Right lung (tissue), 5 donors: ENCODE measurements around the gene IKBKG. TPM values are rescaled to one million over a fixed set of nuclear protein-coding genes. Genes with fewer than 3 reads are reported as not detected.
"Not testable (repeated sequence)": the region's sequence is repeated elsewhere in the genome, so short reads cannot be mapped to it uniquely, and the experiment has no call there.

ENCODE experiments used
- DNase-seq, 2 donors: peaks; one replicate each; pipeline ENCODE4 v3.0.0-alpha.2; 2013
- polyA plus RNA-seq, 5 donors: library from polyadenylated mRNA; unstranded; fragments of 120-200 nt; gene quantifications; one replicate each; pipeline versions ENCODE4 v1.2.1 to v1.2.3, GENCODE V29; 2013; ENCODE audit warnings: inconsistent platforms in 1 of 5, low replicate concordance in 1 of 5; ENCODE audit not compliant: insufficient read length in 5 of 5, insufficient read depth in 1 of 5

IKBKG gene
- polyA plus RNA-seq, 5 donors: 14.0 to 18.5 (median 16.7) TPM

DNA sequence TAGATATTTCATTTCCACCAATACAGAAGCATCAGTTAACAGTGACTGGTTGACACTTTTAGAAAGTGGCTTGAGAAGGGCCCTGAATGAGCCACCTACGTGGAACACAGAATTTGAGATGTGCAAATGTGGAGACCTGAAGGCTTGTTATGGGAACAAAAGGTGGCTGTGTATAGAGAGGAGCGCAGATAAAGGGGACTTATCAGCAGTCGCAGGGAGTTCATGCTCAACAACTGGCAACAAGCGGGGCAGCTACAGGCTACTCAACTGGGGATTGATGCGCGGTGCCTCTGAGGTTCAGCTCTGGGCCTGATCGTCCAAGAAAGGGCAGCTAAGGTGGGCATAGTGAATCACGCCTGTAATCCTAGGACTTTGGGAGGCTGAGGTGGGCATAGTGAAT is 28.0 kb upstream of the IKBKG start:
- DNase-seq: no peak

DNA sequence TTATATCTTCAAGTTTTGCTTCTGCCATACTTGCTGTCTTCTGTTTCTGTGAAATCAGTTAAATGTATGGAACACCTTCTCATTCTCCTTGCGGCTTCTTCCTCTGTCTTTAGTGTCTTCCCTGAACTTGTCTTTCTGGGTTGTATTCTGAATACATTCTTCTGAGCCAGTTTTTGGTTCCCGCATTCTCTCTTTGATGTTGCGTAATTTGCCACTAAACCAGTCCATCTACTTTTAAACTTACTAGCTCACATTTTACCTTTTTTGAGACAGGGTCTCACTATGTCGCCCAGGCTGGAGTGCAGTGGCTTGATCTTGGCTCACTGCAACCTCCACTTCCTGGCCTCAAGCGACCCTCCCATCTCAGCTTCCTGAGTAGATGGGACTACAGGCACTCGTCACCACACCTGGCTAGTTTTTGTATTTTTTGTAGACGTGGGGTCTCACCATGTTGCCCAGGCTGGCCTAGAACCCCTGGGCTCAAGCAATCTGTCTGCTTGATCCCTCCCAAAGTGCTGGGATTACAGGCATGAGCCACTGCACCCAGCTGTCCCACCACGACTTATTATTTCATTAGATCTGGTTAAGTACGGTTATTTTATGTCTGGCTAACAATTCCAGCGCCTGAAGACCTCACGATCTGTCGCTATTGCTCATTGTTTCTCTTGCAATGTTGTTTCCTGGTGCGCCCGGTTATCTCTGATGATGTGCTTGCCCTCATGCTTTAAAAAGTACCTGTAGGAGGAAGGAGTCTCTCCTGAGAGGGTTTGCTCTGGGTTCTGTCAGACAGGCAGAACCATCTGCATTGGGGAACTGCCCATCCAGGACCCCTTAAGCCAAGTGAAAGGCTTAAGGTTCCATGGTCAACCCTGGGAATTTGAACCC is 21.6 kb upstream of the IKBKG start:
- no peak for DNase-seq

DNA sequence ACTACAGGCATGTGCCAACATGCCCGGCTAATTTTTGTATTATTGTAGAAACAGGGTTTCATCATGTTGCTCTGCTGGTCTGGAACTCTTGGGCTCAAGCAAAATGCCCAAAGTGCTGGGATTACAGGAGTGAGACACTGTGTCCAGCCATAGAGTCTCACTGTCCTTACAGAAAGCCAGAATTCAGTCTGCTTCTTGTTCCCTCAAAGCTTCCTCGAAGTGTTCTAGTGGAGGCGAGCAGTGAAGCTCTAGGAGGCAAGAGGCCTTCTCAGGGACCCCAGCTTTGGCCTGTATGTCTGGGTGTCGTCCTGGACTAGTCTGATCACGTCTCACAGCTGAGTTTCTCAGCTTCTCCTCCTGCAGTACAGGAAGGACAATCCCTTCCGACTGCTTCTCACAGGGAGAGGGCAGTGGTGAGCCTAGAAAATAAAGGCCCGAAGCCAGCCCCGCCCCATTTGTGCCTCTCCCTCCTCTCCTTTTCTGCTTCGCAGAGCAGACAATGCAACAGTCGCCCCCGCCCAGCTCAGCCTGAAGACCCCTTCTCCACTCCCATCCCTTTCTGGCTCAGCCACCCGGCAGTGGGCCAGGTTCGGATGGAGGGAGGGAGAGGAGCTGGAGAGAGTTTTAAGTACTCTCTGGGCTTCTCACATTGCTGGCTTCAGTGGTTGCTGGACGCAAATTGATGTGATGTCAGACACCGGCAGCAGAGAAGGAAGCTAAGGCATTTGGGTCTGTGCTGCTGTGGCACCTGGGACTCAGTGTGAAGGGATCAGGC is 20.3 kb upstream of the IKBKG start:
- DNase-seq: peak; percentile 86 to 89

DNA sequence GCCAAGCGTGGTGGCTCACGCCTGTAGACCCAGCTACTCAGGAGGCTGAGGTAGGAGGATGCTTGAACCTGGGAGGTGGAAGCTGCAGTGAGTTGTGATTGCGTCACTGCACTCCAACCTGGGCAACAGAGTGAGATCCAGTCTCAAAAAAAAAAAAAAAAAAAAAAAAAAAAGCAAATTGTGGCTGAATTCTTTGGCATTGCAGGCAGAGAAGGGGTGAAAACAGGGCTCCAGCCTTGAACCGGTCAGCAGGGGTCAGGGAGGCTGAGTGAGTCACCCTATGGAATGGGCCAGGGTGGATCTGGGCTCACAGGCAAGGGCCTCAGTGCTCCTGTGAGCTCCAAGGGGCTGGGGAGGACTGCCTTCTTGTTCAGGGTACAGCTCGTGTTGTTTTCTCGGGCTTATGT is 18.2 kb upstream of the IKBKG start:
- no peak for DNase-seq

DNA sequence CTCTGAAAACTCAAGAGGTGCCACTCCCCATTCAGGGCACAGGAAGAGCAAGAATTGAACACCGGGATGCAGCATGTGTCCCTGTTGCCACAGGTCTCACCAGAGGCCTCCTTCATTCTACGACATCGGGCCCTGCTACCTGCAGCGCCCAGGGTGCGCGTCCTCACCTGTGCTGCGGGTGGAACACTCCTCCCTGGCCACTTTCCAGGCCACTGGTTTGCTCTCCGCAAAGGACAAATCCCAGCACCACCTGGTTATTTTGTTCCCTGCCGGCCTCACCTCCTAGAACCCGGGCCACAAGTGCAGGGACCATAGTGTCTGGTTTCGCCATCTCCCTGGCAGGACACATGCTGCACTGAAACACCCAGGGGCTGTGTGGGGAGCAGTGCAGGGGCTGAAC is 17.1 kb upstream of the IKBKG start:
- no peak for DNase-seq

DNA sequence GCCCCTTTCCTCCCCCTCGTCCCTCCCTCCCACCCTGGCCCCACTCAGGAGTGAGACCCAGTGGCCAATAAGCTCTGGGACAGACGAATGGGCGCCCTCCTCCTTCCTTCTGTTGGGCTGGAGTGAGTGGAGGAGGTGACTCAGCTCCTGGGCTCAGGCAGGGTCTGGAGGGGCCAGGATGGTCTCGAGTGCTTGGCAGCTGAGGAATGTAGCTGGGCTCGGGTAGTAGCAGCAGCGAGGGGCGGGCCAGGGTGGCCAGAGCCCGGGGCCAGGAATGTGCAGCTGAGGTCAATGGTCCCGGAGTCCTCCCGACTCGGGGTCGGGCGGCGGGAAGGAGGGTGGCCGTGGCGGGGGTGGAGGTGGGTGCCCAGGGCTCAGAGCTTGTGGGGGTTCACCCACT is 15.8 kb upstream of the IKBKG start:
- no peak for DNase-seq

DNA sequence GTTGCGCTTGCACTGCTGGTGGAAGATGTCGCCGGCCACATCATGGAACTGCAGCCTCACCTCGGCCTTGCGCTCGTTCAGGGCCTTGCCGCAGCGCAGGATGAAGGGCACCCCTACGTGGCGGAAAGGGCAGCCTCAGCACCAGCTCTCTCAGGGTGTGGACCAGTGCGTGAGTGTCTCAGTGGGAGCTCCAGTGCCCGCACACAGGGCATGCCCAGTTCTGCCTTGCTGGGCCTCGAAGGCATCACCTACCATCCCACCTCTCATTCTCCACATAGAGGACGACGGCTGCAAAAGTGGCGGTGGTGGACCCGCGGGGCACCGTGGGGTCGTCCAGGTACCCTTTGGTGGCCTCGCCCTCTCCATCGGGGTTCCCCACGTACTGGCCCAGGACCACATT is 14.7 kb upstream of the IKBKG start:
- DNase-seq: no peak

DNA sequence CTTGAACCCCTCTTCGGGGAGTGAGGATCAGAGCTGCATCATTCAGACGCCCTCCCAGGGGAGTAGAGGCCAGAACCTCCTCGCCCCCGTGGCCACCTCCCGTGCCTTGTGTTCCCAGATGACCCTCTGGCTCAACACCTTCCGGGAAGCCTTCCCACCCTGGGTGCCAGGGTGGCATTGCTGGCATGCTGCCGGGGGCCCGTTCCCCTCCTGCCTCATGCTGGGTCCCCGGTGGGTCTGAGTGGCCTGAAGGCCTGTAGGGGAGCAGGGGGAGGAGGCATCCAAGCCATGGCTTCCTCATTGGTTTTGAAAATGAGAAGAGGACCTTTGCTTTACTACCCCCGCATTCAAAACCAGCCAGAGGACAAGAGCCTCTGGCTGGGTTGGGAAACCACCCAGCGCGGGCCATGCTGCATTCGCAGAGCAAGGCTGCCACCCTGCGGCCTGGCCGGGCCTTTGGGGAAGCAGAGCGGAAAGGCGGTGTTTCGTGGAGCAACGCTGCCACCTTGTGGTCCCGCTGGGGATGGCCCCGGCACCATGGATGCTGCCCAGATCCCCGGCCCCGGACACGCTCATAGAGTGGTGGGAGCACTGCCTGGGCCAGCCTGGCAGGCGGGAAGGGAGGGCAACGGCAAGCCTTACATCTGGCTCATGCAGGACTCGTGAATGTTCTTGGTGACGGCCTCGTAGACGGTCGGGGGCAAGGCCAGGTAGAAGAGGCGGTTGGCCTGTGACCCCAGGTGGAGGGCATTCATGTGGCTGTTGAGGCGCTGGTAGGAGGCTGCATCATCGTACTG is 12.7 kb upstream of the IKBKG start:
- peak; percentile 71 to 80 for DNase-seq

DNA sequence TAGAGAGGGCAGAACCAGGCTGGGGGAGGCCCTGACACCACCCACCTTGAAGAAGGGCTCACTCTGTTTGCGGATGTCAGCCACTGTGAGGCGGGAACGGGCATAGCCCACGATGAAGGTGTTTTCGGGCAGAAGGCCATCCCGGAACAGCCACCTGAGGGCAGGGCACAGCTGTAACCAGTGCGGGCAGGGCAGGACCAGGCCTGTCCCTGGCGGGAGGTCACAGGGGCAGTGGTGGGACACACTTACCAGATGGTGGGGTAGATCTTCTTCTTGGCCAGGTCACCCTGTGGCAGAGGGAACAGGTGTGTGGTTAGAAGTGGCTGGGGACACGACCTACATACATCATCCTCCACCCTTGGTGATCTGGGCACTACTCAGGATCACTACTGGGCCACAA is 11.5 kb upstream of the IKBKG start:
- DNase-seq: no peak

DNA sequence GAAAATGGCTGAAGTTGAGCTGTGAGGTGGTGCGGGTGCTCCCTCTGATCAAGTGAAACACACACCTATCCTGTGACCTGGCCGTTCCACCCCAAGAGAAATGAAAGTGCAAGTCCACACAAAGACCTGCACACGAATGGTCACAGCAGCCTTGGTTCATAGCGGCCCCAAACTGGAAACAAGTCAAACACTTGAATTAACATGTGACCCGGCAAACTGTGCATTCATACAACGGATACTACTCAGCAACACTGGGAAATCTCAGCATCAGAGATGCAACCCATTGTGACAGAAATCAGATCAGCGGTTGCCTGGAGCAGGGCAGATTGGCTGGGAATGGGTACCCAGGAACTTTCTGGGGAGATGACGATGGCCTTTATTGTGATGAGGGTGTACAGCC is 8.3 kb upstream of the IKBKG start:
- no peak for DNase-seq

DNA sequence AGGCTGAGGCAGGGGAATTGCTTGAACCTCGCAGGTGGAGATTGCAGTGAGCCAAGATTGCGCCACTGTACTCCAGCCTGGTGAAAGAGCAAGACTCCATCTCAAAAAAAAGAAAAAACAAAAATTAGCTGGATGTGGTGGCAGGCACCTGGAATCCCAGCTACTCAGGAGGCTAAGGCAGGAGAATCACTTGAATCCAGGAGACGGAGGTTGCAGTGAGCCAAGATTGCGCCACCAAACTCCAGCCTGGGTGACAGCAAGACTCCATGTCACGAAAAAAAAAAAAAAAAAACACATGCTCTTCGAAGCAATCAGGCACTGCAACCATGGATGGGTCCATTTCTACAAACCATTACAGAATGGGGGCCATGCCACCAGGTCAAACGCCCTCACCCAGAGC is 7.1 kb upstream of the IKBKG start:
- not testable (repeated sequence) for DNase-seq

DNA sequence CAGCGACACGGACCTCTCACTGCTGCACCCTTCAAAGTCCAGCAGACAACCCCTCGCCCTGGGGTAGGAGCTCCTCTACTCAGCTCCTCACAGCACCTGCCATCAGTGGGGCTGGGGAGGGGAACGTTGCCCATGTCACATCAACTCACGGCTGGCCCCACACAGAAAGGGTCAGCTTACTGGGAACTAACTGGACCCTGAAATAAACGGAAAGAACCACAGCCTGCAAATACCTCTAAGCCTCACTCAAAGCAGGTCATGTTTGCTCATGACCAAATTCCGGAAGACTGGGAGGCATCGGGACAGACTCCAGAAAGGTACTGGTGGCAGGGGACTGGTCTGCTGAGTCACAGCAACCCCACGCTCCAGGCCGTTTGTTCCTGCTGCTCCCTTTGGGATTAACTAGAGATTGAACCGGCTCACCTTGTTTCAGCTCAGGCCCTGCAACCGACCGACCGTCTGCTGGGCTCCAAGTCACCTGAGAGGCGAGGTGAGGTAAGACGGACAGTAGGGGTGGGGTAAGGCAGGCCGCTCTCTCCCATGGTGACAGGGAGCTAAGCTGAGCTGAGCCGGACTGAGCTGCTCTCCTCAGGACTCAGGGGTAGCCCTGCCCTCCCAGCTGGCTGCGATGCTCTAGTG is 6.4 kb upstream of the IKBKG start:
- DNase-seq: no peak

DNA sequence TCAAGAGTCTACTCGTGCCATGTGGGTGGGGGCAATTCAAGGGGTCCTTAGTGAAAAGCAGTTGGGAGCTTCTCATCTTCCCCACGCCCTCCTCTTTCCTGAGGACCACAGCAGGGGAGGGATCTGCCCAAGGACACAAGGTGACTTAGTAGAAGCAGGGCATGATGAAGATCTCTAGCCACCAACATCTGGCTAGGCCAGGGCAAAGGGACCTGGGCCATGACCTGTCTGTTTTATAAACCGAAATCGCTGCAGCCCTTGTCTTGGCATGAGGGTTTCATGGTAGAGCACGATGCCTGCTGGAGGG is 5.9 kb upstream of the IKBKG start:
- DNase-seq: no peak

DNA sequence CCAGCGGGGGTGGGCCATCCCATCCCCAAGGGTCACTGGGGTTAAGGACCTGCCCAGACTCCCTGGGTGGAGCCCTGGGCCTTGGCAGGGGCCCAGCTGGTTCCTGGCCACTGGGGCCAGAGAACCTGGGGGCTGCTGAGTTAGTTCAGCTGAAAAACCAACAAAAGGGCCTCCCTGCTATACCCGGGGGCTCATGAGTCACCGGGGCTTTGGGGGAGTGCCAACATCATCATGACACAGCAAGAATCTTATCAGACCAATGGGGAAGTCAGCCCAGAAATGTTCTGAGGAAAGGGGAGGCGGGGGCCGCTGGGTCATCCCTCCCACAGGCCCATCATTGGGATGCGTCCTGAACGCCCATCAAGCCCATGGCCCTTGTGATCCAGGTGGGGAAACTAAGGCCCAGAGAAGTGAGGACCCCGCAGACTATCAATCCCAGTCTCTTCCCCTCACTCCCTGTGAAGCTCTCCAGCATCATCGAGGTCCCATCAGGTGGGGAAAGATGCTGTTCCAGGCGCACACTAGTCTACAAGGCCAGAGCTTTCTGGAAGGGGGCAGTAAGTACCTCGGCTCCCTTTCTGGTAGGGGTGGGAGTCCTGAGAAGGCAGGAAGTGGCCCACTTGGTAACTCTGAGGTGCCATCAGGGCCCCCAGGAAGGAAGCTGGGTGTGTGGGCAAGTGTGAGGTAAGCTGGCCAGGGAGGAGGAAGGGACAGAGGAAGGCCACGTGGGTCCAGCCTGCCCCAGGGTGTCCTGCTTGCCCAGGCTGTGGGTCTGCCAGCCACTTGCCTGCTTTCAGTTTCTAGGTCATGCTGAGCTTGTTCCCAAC is 5.3 kb upstream of the IKBKG start:
- no peak for DNase-seq

DNA sequence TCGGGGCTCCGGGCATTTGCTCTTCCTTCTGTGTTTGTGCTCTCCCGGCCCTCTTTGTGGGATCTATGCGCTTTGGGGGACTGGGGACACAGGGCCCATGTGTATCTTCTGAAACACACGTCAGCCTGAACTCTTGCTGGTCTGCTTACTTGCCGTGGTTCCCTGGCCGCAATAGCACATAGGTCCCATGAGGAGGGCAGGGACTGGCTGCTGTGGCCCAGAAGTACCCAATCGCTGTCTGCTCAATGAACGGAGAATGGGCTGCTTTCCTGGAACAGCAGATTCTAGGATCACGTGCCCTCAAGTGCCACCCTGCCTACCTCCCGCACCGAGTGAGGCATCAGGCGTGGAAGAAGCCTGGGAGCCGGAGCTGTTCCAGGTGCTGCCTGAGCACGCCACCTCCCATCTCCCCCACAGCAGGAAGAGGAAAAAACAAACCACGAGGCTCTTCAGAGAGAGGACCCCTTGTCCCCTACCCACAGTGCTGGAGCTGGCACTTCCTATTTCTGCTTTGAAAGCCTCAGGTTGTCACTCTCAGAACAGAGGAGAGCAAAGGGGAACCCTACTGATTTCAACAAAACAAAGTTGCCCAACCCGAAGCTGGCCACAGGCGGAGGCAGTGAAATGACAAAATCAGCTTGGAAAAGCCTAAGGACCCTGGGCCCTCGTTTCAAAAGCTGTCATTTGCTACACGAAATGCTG is 4.5 kb upstream of the IKBKG start:
- DNase-seq: no peak

DNA sequence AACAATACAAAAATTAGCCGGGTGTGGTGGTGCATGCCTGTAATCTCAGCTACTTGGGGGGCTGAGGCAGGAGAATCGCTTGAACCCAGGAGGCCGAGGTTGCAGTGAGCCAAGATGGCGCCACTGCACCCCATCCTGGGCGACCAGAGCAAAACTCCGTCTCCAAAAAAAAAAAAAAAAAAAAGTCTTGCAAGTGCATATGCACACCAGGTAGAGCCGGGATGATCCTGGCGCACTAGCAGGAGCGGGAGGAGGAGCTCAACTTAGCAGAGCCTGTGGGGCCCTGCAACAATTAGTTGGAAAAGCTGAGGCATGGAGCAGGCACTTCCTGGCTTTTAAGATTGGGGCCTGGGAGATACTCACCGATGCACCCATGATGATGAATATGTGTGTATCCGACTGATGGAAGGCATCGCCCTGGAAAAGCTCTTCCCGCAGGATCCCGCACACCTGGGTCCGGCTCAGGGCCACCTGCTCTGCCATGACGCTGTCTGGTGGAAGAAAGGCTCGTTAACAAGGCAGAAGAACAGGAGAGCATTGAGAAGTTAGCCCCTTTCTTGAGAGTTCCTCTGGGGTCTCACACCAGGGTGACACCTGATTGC is 1.6 kb upstream of the IKBKG start:
- no peak for DNase-seq

DNA sequence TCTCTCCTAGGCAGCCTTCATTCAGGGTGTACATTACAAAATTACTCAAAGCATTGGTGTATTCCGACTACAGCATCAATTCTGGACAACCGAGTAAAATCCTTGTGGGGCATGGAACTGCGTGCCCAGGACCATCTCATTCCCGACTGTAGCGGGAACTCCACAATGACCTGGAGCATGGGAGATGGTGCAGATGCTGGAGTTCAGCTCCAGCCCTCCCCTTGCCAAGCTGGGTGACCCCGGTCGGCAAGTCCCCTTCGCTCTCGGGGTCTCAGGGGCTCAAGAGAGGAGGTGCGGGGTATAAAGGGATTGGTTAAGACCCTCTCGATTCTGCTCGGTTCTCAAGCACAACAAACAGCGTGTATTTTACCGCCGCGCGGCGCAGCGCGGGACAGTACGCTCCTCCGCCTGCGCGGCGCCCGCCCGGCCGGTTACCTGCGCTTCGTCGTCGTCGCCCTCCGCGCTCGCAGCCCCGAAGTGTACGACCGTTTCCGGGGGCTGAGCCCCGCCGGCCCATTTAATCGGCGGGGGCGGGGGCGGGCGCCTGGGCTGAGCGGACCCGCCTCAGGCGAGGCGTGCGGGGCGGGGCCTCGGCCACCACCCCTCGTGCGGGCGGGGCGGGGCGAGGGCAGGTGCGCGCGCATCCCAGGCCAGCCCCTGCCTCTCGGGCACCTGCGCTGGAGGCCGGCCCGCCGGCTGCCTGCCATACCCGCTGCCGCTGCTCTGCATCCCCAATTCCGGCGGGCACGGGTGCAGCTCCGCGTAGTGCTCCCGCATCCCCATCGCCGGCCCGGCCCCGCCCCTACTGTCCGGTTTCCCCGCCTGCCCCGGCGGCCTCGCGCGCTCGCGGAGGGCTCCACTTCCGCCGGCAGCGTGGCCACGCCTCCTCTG is 821 bp upstream of the IKBKG start, which contains the start of gene G6PD:
Gene G6PD (minus strand): TSS at position 493 of the 891 bp plus-strand sequence. CDS start 691 bp downstream, outside the sequence.
- no peak for DNase-seq

DNA sequence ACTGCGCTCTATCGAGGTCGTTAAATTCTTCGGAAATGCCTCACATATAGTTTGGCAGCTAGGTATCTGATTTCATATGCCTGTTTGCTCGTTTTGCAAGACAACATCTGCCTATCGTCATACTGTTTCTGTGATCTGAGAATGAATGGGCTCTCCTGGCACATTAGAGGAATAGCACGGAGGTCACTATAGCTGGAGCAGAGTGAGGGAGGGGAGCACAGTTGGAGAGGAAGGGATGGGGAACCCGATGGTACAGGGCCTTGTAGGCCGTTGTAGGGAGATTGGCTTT is 552 bp downstream of the IKBKG start:
- no peak for DNase-seq

DNA sequence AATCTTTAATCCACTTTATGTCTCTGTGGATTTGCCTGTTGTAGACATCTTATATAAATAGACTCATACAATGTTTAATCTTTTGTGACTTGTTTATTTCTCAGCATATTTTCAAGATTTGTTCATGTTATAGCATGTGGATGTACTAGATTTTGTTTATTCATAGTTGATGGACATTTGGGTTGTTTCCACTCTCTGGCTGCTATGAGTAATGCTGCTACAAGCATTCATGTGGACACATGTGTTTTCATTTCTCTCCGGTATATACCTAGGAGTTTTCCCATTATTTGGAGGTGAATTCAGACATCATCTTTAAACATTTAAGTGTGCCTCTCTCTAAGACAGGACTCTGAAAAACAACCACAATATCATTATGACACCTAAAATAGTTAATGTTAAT is 2.3 kb downstream of the IKBKG start:
- no peak for DNase-seq
